OCI-LY3 (cell line): ENCODE data around the gene MYO1E.

Experiments
- EZH2phosphoT487 ChIP-seq: fragments of 200-600 bp; shearing (Covaris generic); IDR thresholded peaks from 2 replicates; pipeline ENCODE4 v1.6.1; 2018; ENCODE audit warnings: antibody characterized with exemption, mixed run types, low read depth
- TF ChIP-seq, protein P1 (sequence below): fragments of 200-600, 300-600 bp; sonication (generic); IDR thresholded peaks from 2 replicates; pipeline ENCODE4 v1.5.1; 2014; ENCODE audit warnings: antibody characterized with exemption, low read length, low read depth

GRCh38 chr15:59242649-59243048 is 130.0 kb downstream of the MYO1E start:
- TF ChIP-seq, protein P1, sequence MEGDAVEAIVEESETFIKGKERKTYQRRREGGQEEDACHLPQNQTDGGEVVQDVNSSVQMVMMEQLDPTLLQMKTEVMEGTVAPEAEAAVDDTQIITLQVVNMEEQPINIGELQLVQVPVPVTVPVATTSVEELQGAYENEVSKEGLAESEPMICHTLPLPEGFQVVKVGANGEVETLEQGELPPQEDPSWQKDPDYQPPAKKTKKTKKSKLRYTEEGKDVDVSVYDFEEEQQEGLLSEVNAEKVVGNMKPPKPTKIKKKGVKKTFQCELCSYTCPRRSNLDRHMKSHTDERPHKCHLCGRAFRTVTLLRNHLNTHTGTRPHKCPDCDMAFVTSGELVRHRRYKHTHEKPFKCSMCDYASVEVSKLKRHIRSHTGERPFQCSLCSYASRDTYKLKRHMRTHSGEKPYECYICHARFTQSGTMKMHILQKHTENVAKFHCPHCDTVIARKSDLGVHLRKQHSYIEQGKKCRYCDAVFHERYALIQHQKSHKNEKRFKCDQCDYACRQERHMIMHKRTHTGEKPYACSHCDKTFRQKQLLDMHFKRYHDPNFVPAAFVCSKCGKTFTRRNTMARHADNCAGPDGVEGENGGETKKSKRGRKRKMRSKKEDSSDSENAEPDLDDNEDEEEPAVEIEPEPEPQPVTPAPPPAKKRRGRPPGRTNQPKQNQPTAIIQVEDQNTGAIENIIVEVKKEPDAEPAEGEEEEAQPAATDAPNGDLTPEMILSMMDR, result no peak
- no peak for TF ChIP-seq EZH2phosphoT487
